ENCODE measurements around the gene TTC23L. TPM values are rescaled to one million over a fixed set of nuclear protein-coding genes. Genes with fewer than 3 reads are reported as not detected.

The TTC23L gene
- total and polyA plus RNA-seq, 12 donors: 0.12 to 0.66 TPM; not detected in 10

DNA sequence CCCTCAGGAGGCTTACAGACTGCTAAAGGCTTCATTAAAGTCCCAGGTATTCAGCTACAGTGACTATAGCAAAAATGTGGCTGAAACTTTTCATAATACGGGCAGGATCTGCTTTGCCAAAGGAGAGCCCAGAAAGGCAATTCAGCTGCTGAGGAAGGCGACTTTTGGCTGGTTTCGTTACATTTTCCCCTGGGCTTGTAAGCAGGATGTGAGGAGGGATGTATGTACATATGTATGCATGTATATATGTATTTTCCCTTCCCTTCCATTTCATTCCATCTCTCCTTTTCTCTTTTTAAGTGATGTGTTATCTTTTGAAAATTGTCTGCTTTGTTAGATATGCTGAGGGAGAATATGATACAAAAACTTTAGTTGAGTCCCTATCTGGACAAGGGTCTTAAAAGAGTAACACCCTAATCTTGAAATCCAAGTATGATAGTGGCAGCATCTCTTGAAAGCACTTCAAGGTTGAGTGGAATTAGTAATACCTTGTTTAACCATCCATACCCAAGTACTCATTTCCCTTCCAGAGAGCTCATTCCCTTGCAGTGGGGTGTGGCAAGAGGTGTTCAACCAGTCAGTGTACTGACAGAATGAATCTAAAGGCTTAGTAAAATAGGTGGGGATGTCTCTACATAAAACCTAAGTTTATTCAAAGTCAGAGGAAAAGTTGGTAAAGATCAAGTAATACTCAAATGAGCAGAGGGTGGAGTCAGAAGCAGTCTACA lies 47.6 kb downstream of the TTC23L start:
- intact Hi-C loops (cut with DNase I): no loop called here
- Histone ChIP-seq H3K27ac (no peak overlapping the region), H3K27me3 (no peaks in the 10 kb centered on the region), H3K36me3 (no peaks in the 10 kb centered on the region), H3K4me3 (no peak overlapping the region), H3K9me3 (no peaks in the 10 kb centered on the region), H3K4me1 (no peaks in the 10 kb centered on the region)
- TF ChIP-seq, protein P1, sequence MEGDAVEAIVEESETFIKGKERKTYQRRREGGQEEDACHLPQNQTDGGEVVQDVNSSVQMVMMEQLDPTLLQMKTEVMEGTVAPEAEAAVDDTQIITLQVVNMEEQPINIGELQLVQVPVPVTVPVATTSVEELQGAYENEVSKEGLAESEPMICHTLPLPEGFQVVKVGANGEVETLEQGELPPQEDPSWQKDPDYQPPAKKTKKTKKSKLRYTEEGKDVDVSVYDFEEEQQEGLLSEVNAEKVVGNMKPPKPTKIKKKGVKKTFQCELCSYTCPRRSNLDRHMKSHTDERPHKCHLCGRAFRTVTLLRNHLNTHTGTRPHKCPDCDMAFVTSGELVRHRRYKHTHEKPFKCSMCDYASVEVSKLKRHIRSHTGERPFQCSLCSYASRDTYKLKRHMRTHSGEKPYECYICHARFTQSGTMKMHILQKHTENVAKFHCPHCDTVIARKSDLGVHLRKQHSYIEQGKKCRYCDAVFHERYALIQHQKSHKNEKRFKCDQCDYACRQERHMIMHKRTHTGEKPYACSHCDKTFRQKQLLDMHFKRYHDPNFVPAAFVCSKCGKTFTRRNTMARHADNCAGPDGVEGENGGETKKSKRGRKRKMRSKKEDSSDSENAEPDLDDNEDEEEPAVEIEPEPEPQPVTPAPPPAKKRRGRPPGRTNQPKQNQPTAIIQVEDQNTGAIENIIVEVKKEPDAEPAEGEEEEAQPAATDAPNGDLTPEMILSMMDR (IDR thresholded peaks at IDR 0.05): no peak
- no peak for ATAC-seq
- DNase-seq: no peak
- 76% methylated on average over 3 of the region's 3 CpGs for WGBS, 2 donors

GRCh38 chr5:34889394-34889793 lies 50.4 kb downstream of the TTC23L start:
- Histone ChIP-seq H3K4me3 (no peak overlapping the region), H3K9me3 (no peaks in the 10 kb centered on the region), H3K27ac (no peak overlapping the region), H3K4me1 (no peaks in the 10 kb centered on the region), H3K36me3 (no peaks in the 10 kb centered on the region), H3K27me3 (no peaks in the 10 kb centered on the region)
- whole genome bisulfite sequencing, 2 donors: 96% methylated on average over 1 of the region's 1 CpG
- TF ChIP-seq, protein P1 (IDR thresholded peaks at IDR 0.05): no peak
- no peak for ATAC-seq
- no peak for DNase-seq
- intact Hi-C loops (cut with DNase I): no loop called here

DNA sequence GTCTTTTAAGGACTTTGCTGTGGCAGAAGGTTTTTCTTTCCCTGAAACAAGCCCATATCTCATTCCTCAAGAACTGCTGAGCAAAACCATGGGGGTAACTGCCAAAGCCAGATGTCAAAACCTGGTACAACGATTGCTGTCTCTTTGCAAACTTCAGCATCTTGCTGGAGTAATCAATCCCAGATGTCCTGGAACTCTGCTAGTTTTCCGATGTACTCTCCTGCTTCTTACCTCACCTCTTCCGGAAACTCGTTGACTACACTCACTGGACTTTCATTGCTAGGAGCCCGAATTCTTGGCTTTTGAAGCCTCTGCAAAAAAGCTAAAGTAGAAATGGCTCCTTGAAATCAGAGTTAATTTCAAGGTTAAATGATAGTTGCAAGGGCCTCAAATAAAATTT lies 53.0 kb downstream of the TTC23L start:
- H3K9me3 ChIP-seq: no peaks in the 10 kb centered on the region
- DNase-seq (peak in 1 of 2 donors; percentile 31), ATAC-seq (peak in 5 of 8 donors; percentile 28 to 65 (median 53))
- no peak overlapping the region for H3K4me3 ChIP-seq
- no peaks in the 10 kb centered on the region for H3K4me1 ChIP-seq
- 67% methylated on average over 5 of the region's 5 CpGs for WGBS, 2 donors
- TF ChIP-seq, protein P1 (IDR thresholded peaks at IDR 0.05): no peak
- intact Hi-C loops (cut with DNase I): loop anchor here in 3 of 10 donors (10.0 kb wide), 1 partner anchor 237 kb away; the partner anchor contains the start of gene RAI14 (in 3 of the 3)
- no peak overlapping the region for H3K27ac ChIP-seq
- no peaks in the 10 kb centered on the region for H3K27me3 ChIP-seq
- peaks cover 0 to 5% (median 0%) of the 10 kb centered on the region in 9 donors for H3K36me3 ChIP-seq

- TF ChIP-seq, protein P1 (IDR thresholded peaks at IDR 0.05): no peak
- Histone ChIP-seq H3K9me3 (no peaks in the 10 kb centered on the region), H3K4me1 (no peaks in the 10 kb centered on the region), H3K36me3 (peaks cover 0 to 7% (median 0%) of the 10 kb centered on the region in 9 donors), H3K27me3 (no peaks in the 10 kb centered on the region), H3K27ac (no peak overlapping the region), H3K4me3 (no peak overlapping the region)
- intact Hi-C loops (cut with DNase I): loop anchor here in 3 of 10 donors (10.0 kb wide), 1 partner anchor 238 kb away; the partner anchor contains the start of gene RAI14 (in 3 of the 3)
- DNase-seq (no peak), ATAC-seq (no peak)
- 92 to 96% methylated on average over 6 of the region's 6 CpGs for WGBS, 2 donors
Observed at GRCh38 chr5:34892414-34892813, 53.5 kb downstream of the TTC23L start.

All from heart right ventricle (tissue), 16 donors.